GM23248 (cell line): ENCODE measurements around the gene TMEM201. TPM values are rescaled to one million over a fixed set of nuclear protein-coding genes. Genes with fewer than 3 reads are reported as not detected.

Source experiments
- DNase-seq: peaks from one replicate; pipeline ENCODE4 v3.0.0-alpha.2; 2015
- H2AFZ ChIP-seq: fragments of 200-600 bp; sonication (generic); 2 replicates; pipeline ENCODE4 v1.6.1; 2016; ENCODE audit warnings: antibody characterized with exemption
- H3F3A ChIP-seq: fragments of 200-600 bp; sonication (generic); 2 replicates; pipeline ENCODE4 v1.6.1; 2016; ENCODE audit warnings: mild to moderate bottlenecking, antibody characterized with exemption, mixed run types; ENCODE audit not compliant: insufficient read depth
- H3K27ac ChIP-seq: fragments of 200-600 bp; sonication (generic); 2 replicates; pipeline ENCODE4 v1.5.1; 2016; ENCODE audit warnings: mild to moderate bottlenecking
- H3K27me3 ChIP-seq: fragments of 200-600 bp; sonication (generic); replicated peaks from 2 replicates; pipeline ENCODE4 v1.6.1; 2016; ENCODE audit warnings: mild to moderate bottlenecking; ENCODE audit not compliant: insufficient read depth
- H3K36me3 ChIP-seq: fragments of 200-600 bp; sonication (generic); 2 replicates; pipeline ENCODE4 v1.6.1; 2016; ENCODE audit warnings: low read depth, mild to moderate bottlenecking
- H3K4me1 ChIP-seq: fragments of 200-600 bp; sonication (generic); 2 replicates; pipeline ENCODE4 v1.6.1; 2016; ENCODE audit warnings: mild to moderate bottlenecking; ENCODE audit not compliant: insufficient read depth
- H3K4me2 ChIP-seq: fragments of 200-600 bp; sonication (generic); one replicate; pipeline ENCODE4 v1.6.1; 2016; ENCODE audit warnings: mild to moderate bottlenecking; ENCODE audit not compliant: unreplicated experiment
- H3K4me3 ChIP-seq: fragments of 200-600 bp; sonication (generic); 2 replicates; pipeline ENCODE4 v1.5.1; 2016; ENCODE audit warnings: mild to moderate bottlenecking
- H3K79me2 ChIP-seq: fragments of 200-600 bp; sonication (generic); 2 replicates; pipeline ENCODE4 v1.6.1; 2016; ENCODE audit warnings: mild to moderate bottlenecking; ENCODE audit not compliant: insufficient read depth
- H3K9ac ChIP-seq: fragments of 200-600 bp; sonication (generic); 2 replicates; pipeline ENCODE4 v1.6.1; 2016; ENCODE audit warnings: mild to moderate bottlenecking
- H3K9me2 ChIP-seq: fragments of 200-600 bp; sonication (generic); 2 replicates; pipeline ENCODE4 v1.6.1; 2016; ENCODE audit warnings: mixed run types, mild to moderate bottlenecking, moderate library complexity; ENCODE audit not compliant: insufficient read depth
- H3K9me3 ChIP-seq: fragments of 200-600 bp; sonication (generic); one replicate; pipeline ENCODE4 v1.6.1; 2017; ENCODE audit warnings: low read depth
- H4K20me1 ChIP-seq: fragments of 200-600 bp; sonication (generic); 2 replicates; pipeline ENCODE4 v1.6.0; 2016; ENCODE audit not compliant: insufficient read depth
- EZH2 ChIP-seq: fragments of 200-600 bp; sonication (generic); IDR thresholded peaks from 2 replicates; pipeline ENCODE4 v1.6.1; 2018; ENCODE audit warnings: antibody characterized with exemption, mild to moderate bottlenecking; ENCODE audit not compliant: insufficient read depth, poor library complexity, severe bottlenecking
- EZH2phosphoT487 ChIP-seq: fragments of 200-600 bp; sonication (generic); IDR thresholded peaks from 2 replicates; pipeline ENCODE4 v1.6.1; 2018; ENCODE audit warnings: antibody characterized with exemption, moderate library complexity, mild to moderate bottlenecking, low read depth; ENCODE audit not compliant: insufficient read depth
- WGBS, 2 experiments: methylation state at CpG; one replicate each; pipeline ENCODE4 v1.1.6; 2015 to 2017; ENCODE audit warnings: low lambda C conversion rate in 2 of 2, low coverage in 1 of 2; ENCODE audit errors: missing lambda C conversion rate in 2 of 2; 5-methylcytosine and 5-hydroxymethylcytosine counted together
- in situ Hi-C: fragments of 300-500 bp; cut with MboI; formaldehyde crosslinking; loops from 2 replicates; pipeline ENCODE4 v1.15.0; 2020
- polyA plus RNA-seq: library from polyadenylated mRNA; unstranded; fragments of >200 nt; fragmentation: Nextera tagmentation; extraction: Ambion mirVana; gene quantifications from 2 replicates; pipeline ENCODE4 v1.2.1, GENCODE V29; 2016
- total RNA-seq: library from RNA; depleted of rRNA; stranded (reverse); fragments of >200 nt; shearing (Covaris generic); gene quantifications from 2 replicates; pipeline ENCODE4 v1.2.3, GENCODE V29; 2014

The TMEM201 gene
- total and polyA plus RNA-seq, 2 experiments from 2014 or later = 5.7 to 6.7 TPM

GRCh38 chr1:9555942-9556341 lies 32.8 kb upstream of the TMEM201 start:
- Histone ChIP-seq H3K9me2 (no peaks in the 10 kb centered on the region), H3K79me2 (peaks cover 19% of the 10 kb centered on the region), H2AFZ (no peak overlapping the region), H3K4me2 (no peak overlapping the region), H3K9ac (no peak overlapping the region), H3K9me3 (no peaks in the 10 kb centered on the region), H3K4me1 (no peaks in the 10 kb centered on the region; the same call in 1 of the 2 replicates), H3K36me3 (no peaks in the 10 kb centered on the region), H3F3A (no peaks in the 10 kb centered on the region), H3K4me3 (no peak overlapping the region), H3K27ac (no peak overlapping the region), H4K20me1 (no peaks in the 10 kb centered on the region), H3K27me3 (no peaks in the 10 kb centered on the region)
- 95 to 99% methylated on average over 4 of the region's 4 CpGs for WGBS, 2 experiments
- DNase-seq = no peak
- TF ChIP-seq EZH2 (no peak), EZH2phosphoT487 (no peak)
- in situ Hi-C loops = no loop called here

- Histone ChIP-seq H3K4me3 (no peak overlapping the region), H3K9ac (no peak overlapping the region), H3K4me1 (peaks cover 8% of the 10 kb centered on the region; the same call in 1 of the 2 replicates), H3K27me3 (no peaks in the 10 kb centered on the region), H4K20me1 (no peaks in the 10 kb centered on the region), H3F3A (no peaks in the 10 kb centered on the region), H3K79me2 (peaks cover 3% of the 10 kb centered on the region; the same call in 1 of the 2 replicates), H3K4me2 (no peak overlapping the region), H3K9me3 (no peaks in the 10 kb centered on the region), H3K27ac (no peak overlapping the region), H3K36me3 (no peaks in the 10 kb centered on the region), H3K9me2 (no peaks in the 10 kb centered on the region), H2AFZ (no peak overlapping the region)
- DNase-seq = no peak
- WGBS, 2 experiments = 88 to 93% methylated on average over 5 of the region's 5 CpGs
- TF ChIP-seq EZH2 (no peak), EZH2phosphoT487 (no peak)
- in situ Hi-C loops = no loop called here
Observed at GRCh38 chr1:9557624-9558023, 31.1 kb upstream of the TMEM201 start.

- H3K27ac ChIP-seq = no peak overlapping the region
- peaks cover 8% of the 10 kb centered on the region; the same call in 1 of the 2 replicates for H3K4me1 ChIP-seq
- H2AFZ ChIP-seq = no peak overlapping the region
- H3K9me2 ChIP-seq = no peaks in the 10 kb centered on the region
- in situ Hi-C loops = no loop called here
- WGBS, 2 experiments = 95 to 98% methylated on average over 6 of the region's 6 CpGs
- no peaks in the 10 kb centered on the region for H3K79me2 ChIP-seq
- H3K4me2 ChIP-seq = no peak overlapping the region
- H3K4me3 ChIP-seq = no peak overlapping the region
- no peaks in the 10 kb centered on the region for H3K36me3 ChIP-seq
- H4K20me1 ChIP-seq = no peaks in the 10 kb centered on the region
- H3F3A ChIP-seq = no peaks in the 10 kb centered on the region
- no peak for TF ChIP-seq EZH2phosphoT487
- no peak for TF ChIP-seq EZH2
- DNase-seq = no peak
- no peaks in the 10 kb centered on the region for H3K9me3 ChIP-seq
- no peaks in the 10 kb centered on the region for H3K27me3 ChIP-seq
- H3K9ac ChIP-seq = no peak overlapping the region
Observed at GRCh38 chr1:9558271-9558945, 30.3 kb upstream of the TMEM201 start.

- Histone ChIP-seq H2AFZ (no peak overlapping the region), H3K27me3 (no peaks in the 10 kb centered on the region), H3K27ac (no peak overlapping the region), H4K20me1 (no peaks in the 10 kb centered on the region), H3F3A (no peaks in the 10 kb centered on the region), H3K4me2 (no peak overlapping the region), H3K9me3 (no peaks in the 10 kb centered on the region), H3K9me2 (no peaks in the 10 kb centered on the region), H3K79me2 (no peaks in the 10 kb centered on the region), H3K4me1 (peaks cover 8% of the 10 kb centered on the region; the same call in 1 of the 2 replicates), H3K4me3 (no peak overlapping the region), H3K36me3 (no peaks in the 10 kb centered on the region), H3K9ac (no peak overlapping the region)
- in situ Hi-C loops = no loop called here
- WGBS, 2 experiments = 74 to 75% methylated on average over 11 of the region's 11 CpGs
- DNase-seq = no peak
- TF ChIP-seq EZH2phosphoT487 (no peak), EZH2 (no peak)
Observed at GRCh38 chr1:9558946-9559545, 29.7 kb upstream of the TMEM201 start.
